HepG2 (cell line): ENCODE measurements around the gene SLCO4A1. TPM values are rescaled to one million over a fixed set of nuclear protein-coding genes. Genes with fewer than 3 reads are reported as not detected.

ENCODE experiments used
- CTCF ChIP-seq: sonication (generic); formaldehyde crosslinking; IDR thresholded peaks from 2 replicates; pipeline ENCODE4 v1.5.0; 2020; ENCODE audit warnings: mild to moderate bottlenecking, missing genetic modification reagents, moderate library complexity
- EZH2 ChIP-seq: conservative IDR thresholded peaks from 2 replicates; pipeline ENCODE4 v1.6.1; 2012; ENCODE audit warnings: mild to moderate bottlenecking, low read depth, low read length, moderate library complexity
- KDM6A ChIP-seq: IDR thresholded peaks from 2 replicates; pipeline ENCODE4 v1.6.1; 2016; ENCODE audit warnings: low read depth
- MTA1 ChIP-seq: sonication (generic); formaldehyde crosslinking; IDR thresholded peaks from 2 replicates; pipeline ENCODE4 v1.4.0; 2020; ENCODE audit warnings: missing genetic modification reagents, mild to moderate bottlenecking, borderline replicate concordance
- MYC ChIP-seq: sonication (generic); formaldehyde crosslinking; IDR thresholded peaks from 2 replicates; pipeline ENCODE4 v1.9.0; 2021; ENCODE audit warnings: missing genetic modification reagents, borderline replicate concordance
- MZF1 ChIP-seq: sonication (generic); formaldehyde crosslinking; IDR thresholded peaks from 2 replicates; pipeline ENCODE4 v1.8.1; 2023; ENCODE audit warnings: mild to moderate bottlenecking, missing genetic modification reagents, borderline replicate concordance
- NFYC ChIP-seq: IDR thresholded peaks from 2 replicates; pipeline ENCODE4 v1.6.1; 2016; ENCODE audit warnings: missing genetic modification reagents, missing compliant biosample characterization
- PAF1 ChIP-seq: IDR thresholded peaks from 2 replicates; pipeline ENCODE4 v1.6.1; 2016; ENCODE audit warnings: missing genetic modification reagents, missing compliant biosample characterization
- PATZ1 ChIP-seq: sonication (generic); formaldehyde crosslinking; IDR thresholded peaks from 2 replicates; pipeline ENCODE4 v1.4.0; 2020; ENCODE audit warnings: missing genetic modification reagents
- THAP7 ChIP-seq: sonication (generic); formaldehyde crosslinking; IDR thresholded peaks from 2 replicates; pipeline ENCODE4 v1.8.1; 2023; ENCODE audit warnings: mild to moderate bottlenecking, missing genetic modification reagents
- ZBTB20 ChIP-seq: sonication (generic); formaldehyde crosslinking; IDR thresholded peaks from 2 replicates; pipeline ENCODE4 v1.8.1; 2023; ENCODE audit warnings: missing genetic modification reagents, low read depth, mild to moderate bottlenecking, borderline replicate concordance
- ZNF24 ChIP-seq: fragments of 450-650 bp; IDR thresholded peaks from 2 replicates; pipeline ENCODE4 v1.6.1; 2017; ENCODE audit warnings: antibody characterized with exemption, mild to moderate bottlenecking
- ZNF275 ChIP-seq: sonication (generic); formaldehyde crosslinking; IDR thresholded peaks from 2 replicates; pipeline ENCODE4 v1.8.0; 2022; ENCODE audit warnings: missing genetic modification reagents, mild to moderate bottlenecking, inconsistent platforms, borderline replicate concordance
- ZNF75D ChIP-seq: sonication (generic); formaldehyde crosslinking; IDR thresholded peaks from 2 replicates; pipeline ENCODE4 v1.8.1; 2023; ENCODE audit warnings: missing genetic modification reagents, mild to moderate bottlenecking, borderline replicate concordance
- polyA plus RNA-seq, 8 experiments: library from polyadenylated mRNA; depleted of rRNA in 3 of 8; stranded (reverse) in 7 of 8; unstranded in 1 of 8; fragments of >200 nt; fragmentation: Illumina TruSeq in 4 of 8; extraction: Trizol in 4 of 8; gene quantifications; 2 replicates each; pipeline versions ENCODE4 v1.2.1 to v1.2.3, GENCODE V29; 2011 to 2016; ENCODE audit warnings: low read depth in 4 of 8, missing spikeins in 1 of 8, mixed read lengths in 1 of 8; ENCODE audit not compliant: insufficient read depth in 1 of 8
- total RNA-seq, 5 experiments: library from RNA; depleted of rRNA; stranded (reverse); fragments of >200 nt; fragmentation: Illumina TruSeq; extraction: Trizol; gene quantifications; 2 replicates each; pipeline ENCODE4 v1.2.3, GENCODE V29; 2016; ENCODE audit warnings: low read depth in 1 of 5
- TF ChIP-seq, protein P1 (sequence below): fragments of 450-650 bp; IDR thresholded peaks from 2 replicates; pipeline ENCODE4 v1.6.1; 2016
- TF ChIP-seq, protein P2 (sequence below): sonication (generic); formaldehyde crosslinking; IDR thresholded peaks from 2 replicates; pipeline ENCODE4 v1.4.0; 2020; ENCODE audit warnings: missing genetic modification reagents, low read depth, mild to moderate bottlenecking, borderline replicate concordance
- TF ChIP-seq, protein P3 (sequence below): sonication (generic); formaldehyde crosslinking; IDR thresholded peaks from 2 replicates; pipeline ENCODE4 v1.5.1; 2020; ENCODE audit warnings: mild to moderate bottlenecking, missing genetic modification reagents

Gene SLCO4A1
- total and polyA plus RNA-seq, 2 of the 13 experiments (the other 11 are each of a cell fraction or from before 2014, with no cell fraction given), result 55.5 to 112 TPM

GRCh38 chr20:62606551-62607201, 35.6 kb upstream of the SLCO4A1 start (continued):
- TF ChIP-seq PATZ1 (CRISPR knock-in tag), result peak; percentile 65; the same call in 1 of the 2 replicates
- TF ChIP-seq, protein P1, sequence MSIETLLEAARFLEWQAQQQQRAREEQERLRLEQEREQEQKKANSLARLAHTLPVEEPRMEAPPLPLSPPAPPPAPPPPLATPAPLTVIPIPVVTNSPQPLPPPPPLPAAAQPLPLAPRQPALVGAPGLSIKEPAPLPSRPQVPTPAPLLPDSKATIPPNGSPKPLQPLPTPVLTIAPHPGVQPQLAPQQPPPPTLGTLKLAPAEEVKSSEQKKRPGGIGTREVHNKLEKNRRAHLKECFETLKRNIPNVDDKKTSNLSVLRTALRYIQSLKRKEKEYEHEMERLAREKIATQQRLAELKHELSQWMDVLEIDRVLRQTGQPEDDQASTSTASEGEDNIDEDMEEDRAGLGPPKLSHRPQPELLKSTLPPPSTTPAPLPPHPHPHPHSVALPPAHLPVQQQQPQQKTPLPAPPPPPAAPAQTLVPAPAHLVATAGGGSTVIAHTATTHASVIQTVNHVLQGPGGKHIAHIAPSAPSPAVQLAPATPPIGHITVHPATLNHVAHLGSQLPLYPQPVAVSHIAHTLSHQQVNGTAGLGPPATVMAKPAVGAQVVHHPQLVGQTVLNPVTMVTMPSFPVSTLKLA, result no peak
- TF ChIP-seq ZNF75D, result no peak
- no peak for TF ChIP-seq ZNF24
- TF ChIP-seq MZF1 (CRISPR knock-in tag), result no peak
- no peak for TF ChIP-seq ZBTB20 (CRISPR knock-in tag)
- TF ChIP-seq CTCF (CRISPR knock-in tag), result peak; percentile 27; the same call in 1 of the 2 replicates
- no peak for TF ChIP-seq THAP7 (CRISPR knock-in tag)
- TF ChIP-seq KDM6A, result no peak
- 0 out of 2 replicates have a peak, but pooled peaks have one; percentile 18 for TF ChIP-seq MYC (CRISPR knock-in tag)
- peak; percentile 95 for TF ChIP-seq EZH2
- TF ChIP-seq, protein P2, sequence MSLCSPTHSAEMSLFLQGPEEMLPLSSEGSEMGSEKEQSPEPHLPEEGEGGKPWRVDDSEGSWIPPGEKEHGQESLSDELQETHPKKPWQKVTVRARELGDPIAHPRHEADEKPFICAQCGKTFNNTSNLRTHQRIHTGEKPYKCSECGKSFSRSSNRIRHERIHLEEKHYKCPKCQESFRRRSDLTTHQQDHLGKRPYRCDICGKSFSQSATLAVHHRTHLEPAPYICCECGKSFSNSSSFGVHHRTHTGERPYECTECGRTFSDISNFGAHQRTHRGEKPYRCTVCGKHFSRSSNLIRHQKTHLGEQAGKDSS, result peak; percentile 99
- no peak for TF ChIP-seq PAF1 (CRISPR knock-in tag)
- no peak for TF ChIP-seq NFYC (CRISPR knock-in tag)
- TF ChIP-seq, protein P3, sequence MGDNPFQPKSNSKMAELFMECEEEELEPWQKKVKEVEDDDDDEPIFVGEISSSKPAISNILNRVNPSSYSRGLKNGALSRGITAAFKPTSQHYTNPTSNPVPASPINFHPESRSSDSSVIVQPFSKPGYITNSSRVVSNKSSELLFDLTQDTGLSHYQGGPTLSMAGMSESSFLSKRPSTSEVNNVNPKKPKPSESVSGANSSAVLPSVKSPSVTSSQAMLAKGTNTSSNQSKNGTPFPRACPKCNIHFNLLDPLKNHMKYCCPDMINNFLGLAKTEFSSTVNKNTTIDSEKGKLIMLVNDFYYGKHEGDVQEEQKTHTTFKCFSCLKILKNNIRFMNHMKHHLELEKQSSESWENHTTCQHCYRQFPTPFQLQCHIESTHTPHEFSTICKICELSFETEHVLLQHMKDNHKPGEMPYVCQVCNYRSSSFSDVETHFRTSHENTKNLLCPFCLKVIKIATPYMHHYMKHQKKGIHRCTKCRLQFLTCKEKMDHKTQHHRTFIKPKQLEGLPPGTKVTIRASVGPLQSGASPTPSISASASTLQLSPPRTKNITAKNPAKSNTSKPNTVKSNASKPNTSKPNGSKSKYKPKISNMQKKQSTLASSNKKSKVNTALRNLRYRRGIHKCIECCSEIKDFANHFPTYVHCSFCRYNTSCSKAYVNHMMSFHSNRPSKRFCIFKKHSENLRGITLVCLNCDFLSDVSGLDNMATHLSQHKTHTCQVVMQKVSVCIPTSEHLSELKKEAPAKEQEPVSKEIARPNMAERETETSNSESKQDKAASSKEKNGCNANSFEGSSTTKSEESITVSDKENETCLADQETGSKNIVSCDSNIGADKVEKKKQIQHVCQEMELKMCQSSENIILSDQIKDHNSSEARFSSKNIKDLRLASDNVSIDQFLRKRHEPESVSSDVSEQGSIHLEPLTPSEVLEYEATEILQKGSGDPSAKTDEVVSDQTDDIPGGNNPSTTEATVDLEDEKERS, result no peak
- TF ChIP-seq ZNF275 (CRISPR knock-in tag), result no peak
- TF ChIP-seq MTA1 (CRISPR knock-in tag), result 0 out of 2 replicates have a peak, but pooled peaks have one; percentile 60
